PC-9 (cell line): ENCODE data around the gene CHST1. TPM values are rescaled to one million over a fixed set of nuclear protein-coding genes. Genes with fewer than 3 reads are reported as not detected.

Experiments used
- BruUV-seq: library from RNA; stranded (reverse); fragments of 400-500 nt; replicated peaks from 2 replicates; lab custom pipeline; 2021; lab: Mats Ljungman, UMichigan
- CTCF ChIA-PET: fragments of 300-600 bp; sonication (Branson Sonifier 250); formaldehyde crosslinking; loops from one replicate; lab custom pipeline; 2022; ENCODE audit warnings: antibody characterized with exemption; lab: Charles Lee
- POLR2A ChIA-PET: fragments of 300-600 bp; sonication (Branson Sonifier 250); formaldehyde crosslinking; loops from one replicate; lab custom pipeline; 2022; ENCODE audit warnings: antibody characterized with exemption; ENCODE audit not compliant: unreplicated experiment; lab: Charles Lee
- DNase-seq, 2 experiments: peaks; one replicate each; pipeline versions ENCODE4 v3.0.0 to v3.0.0-alpha.2; 2015 to 2022; ENCODE audit warnings: mixed read lengths in 1 of 2
- H2AFZ ChIP-seq: fragments of 200-600 bp; sonication (generic); 2 replicates; pipeline ENCODE4 v1.8.1; 2017; ENCODE audit warnings: antibody characterized with exemption
- H3F3A ChIP-seq: fragments of 200-600 bp; sonication (generic); 2 replicates; pipeline ENCODE4 v1.8.1; 2017; ENCODE audit warnings: antibody characterized with exemption, mild to moderate bottlenecking, low read depth; ENCODE audit not compliant: insufficient read depth
- H3K27ac ChIP-seq: fragments of 200-600 bp; sonication (generic); 2 replicates; pipeline ENCODE4 v1.6.1; 2016; ENCODE audit warnings: mixed run types
- H3K27me3 ChIP-seq: fragments of 200-600 bp; sonication (generic); 2 replicates; pipeline ENCODE4 v1.6.1; 2016; ENCODE audit warnings: low read depth, mixed run types; ENCODE audit not compliant: insufficient read depth
- H3K36me3 ChIP-seq: fragments of 200-600 bp; sonication (generic); 2 replicates; pipeline ENCODE4 v1.6.1; 2016; ENCODE audit warnings: low read depth, mixed run types
- H3K4me1 ChIP-seq: fragments of 200-600 bp; sonication (generic); replicated peaks from 2 replicates; pipeline ENCODE4 v1.6.1; 2016; ENCODE audit warnings: mixed run types; ENCODE audit not compliant: insufficient read depth
- H3K4me2 ChIP-seq: fragments of 200-600 bp; sonication (generic); 2 replicates; pipeline ENCODE4 v1.6.1; 2017; ENCODE audit warnings: mixed run types
- H3K4me3 ChIP-seq: fragments of 200-600 bp; sonication (generic); 2 replicates; pipeline ENCODE4 v1.6.1; 2016; ENCODE audit warnings: mixed run types
- H3K79me2 ChIP-seq: fragments of 200-600 bp; sonication (generic); 2 replicates; pipeline ENCODE4 v1.6.1; 2017; ENCODE audit warnings: low read depth, mixed run types
- H3K9me2 ChIP-seq: fragments of 200-600 bp; sonication (generic); 2 replicates; pipeline ENCODE4 v1.8.1; 2017; ENCODE audit warnings: mild to moderate bottlenecking; ENCODE audit not compliant: insufficient read depth
- H3K9me3 ChIP-seq: fragments of 200-600 bp; sonication (generic); 2 replicates; pipeline ENCODE4 v1.8.1; 2016; ENCODE audit warnings: low read depth; ENCODE audit not compliant: insufficient read depth
- H4K20me1 ChIP-seq: fragments of 200-600 bp; sonication (generic); 2 replicates; pipeline ENCODE4 v1.8.1; 2017; ENCODE audit not compliant: insufficient read depth
- EZH2 ChIP-seq: fragments of 200-600 bp; sonication (generic); IDR thresholded peaks from 2 replicates; pipeline ENCODE4 v1.8.0; 2017; ENCODE audit warnings: antibody characterized with exemption, low read depth
- intact Hi-C: fragments of 100-400 bp; cut with micrococcal nuclease; formaldehyde crosslinking; loops from one replicate; pipeline ENCODE4 v1.10.0; 2022; ENCODE audit not compliant: unreplicated experiment
- total RNA-seq: library from RNA; stranded (reverse); gene quantifications from 2 replicates; pipeline ENCODE4 v1.2.3, GENCODE V29; 2021
- TF ChIP-seq, protein P1 (sequence below): fragments of 200-600 bp; sonication (generic); conservative IDR thresholded peaks from 2 replicates; pipeline ENCODE4 v1.6.1; 2017; ENCODE audit warnings: mixed run types, antibody characterized with exemption, mild to moderate bottlenecking, moderate library complexity

CHST1 gene
- total RNA-seq, 1 experiment from 2014 or later: not detected

- BruUV-seq: no TSS peak
- intact Hi-C loops: no loop called here
- CTCF ChIA-PET: no interaction called here
These were observed 4.5 kb upstream of the CHST1 start for GRCh38 chr11:45669956-45670355.

DNA sequence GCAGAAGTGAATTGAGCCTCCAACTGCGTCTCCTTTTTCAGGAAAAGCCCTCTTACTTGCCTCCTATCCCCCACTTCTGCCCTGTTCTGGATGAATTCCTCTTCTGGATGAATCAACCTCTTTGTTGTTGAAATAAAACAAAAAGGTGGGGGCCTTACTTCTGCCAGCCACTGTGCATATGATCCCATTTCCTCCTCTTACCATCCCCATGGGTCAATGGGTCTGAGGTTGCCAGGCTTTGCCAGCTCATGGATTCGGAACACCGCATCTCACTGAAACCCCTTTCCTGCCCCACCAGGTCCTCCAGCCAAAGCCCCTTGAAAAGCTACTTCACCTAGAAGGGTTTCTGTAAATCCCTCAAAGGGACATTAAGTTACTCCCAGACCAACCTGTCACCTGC, 3.7 kb upstream of the CHST1 start:
- Histone ChIP-seq H3K9me3 (no peaks in the 10 kb centered on the region), H3K4me2 (no peak overlapping the region), H3K79me2 (no peaks in the 10 kb centered on the region), H3K4me3 (no peak overlapping the region), H2AFZ (no peak overlapping the region), H3F3A (no peaks in the 10 kb centered on the region), H3K27ac (no peak overlapping the region), H3K9me2 (no peaks in the 10 kb centered on the region), H3K4me1 (no peaks in the 10 kb centered on the region), H3K27me3 (peaks cover 75% of the 10 kb centered on the region), H3K36me3 (no peaks in the 10 kb centered on the region), H4K20me1 (no peaks in the 10 kb centered on the region)
- intact Hi-C loops: no loop called here
- CTCF ChIA-PET: no interaction called here
- no TSS peak for BruUV-seq
- POLR2A ChIA-PET: no interaction called here
- DNase-seq: no peak
- no peak for TF ChIP-seq EZH2
- TF ChIP-seq, protein P1, sequence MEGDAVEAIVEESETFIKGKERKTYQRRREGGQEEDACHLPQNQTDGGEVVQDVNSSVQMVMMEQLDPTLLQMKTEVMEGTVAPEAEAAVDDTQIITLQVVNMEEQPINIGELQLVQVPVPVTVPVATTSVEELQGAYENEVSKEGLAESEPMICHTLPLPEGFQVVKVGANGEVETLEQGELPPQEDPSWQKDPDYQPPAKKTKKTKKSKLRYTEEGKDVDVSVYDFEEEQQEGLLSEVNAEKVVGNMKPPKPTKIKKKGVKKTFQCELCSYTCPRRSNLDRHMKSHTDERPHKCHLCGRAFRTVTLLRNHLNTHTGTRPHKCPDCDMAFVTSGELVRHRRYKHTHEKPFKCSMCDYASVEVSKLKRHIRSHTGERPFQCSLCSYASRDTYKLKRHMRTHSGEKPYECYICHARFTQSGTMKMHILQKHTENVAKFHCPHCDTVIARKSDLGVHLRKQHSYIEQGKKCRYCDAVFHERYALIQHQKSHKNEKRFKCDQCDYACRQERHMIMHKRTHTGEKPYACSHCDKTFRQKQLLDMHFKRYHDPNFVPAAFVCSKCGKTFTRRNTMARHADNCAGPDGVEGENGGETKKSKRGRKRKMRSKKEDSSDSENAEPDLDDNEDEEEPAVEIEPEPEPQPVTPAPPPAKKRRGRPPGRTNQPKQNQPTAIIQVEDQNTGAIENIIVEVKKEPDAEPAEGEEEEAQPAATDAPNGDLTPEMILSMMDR: no peak

More at GRCh38 chr11:45669956-45670355, 4.5 kb upstream of the CHST1 start:
- no peaks in the 10 kb centered on the region for H3F3A ChIP-seq
- H3K27me3 ChIP-seq: peaks cover 71% of the 10 kb centered on the region
- POLR2A ChIA-PET: no interaction called here
- no peak overlapping the region for H2AFZ ChIP-seq
- TF ChIP-seq, protein P1: no peak
- TF ChIP-seq EZH2: no peak
- H3K27ac ChIP-seq: no peak overlapping the region
- no peak for DNase-seq
- H3K9me3 ChIP-seq: no peaks in the 10 kb centered on the region
- no peaks in the 10 kb centered on the region for H3K9me2 ChIP-seq
- no peak overlapping the region for H3K4me3 ChIP-seq
- H4K20me1 ChIP-seq: no peaks in the 10 kb centered on the region
- no peaks in the 10 kb centered on the region for H3K36me3 ChIP-seq
- H3K4me1 ChIP-seq: no peaks in the 10 kb centered on the region
- no peaks in the 10 kb centered on the region for H3K79me2 ChIP-seq
- no peak overlapping the region for H3K4me2 ChIP-seq

DNA sequence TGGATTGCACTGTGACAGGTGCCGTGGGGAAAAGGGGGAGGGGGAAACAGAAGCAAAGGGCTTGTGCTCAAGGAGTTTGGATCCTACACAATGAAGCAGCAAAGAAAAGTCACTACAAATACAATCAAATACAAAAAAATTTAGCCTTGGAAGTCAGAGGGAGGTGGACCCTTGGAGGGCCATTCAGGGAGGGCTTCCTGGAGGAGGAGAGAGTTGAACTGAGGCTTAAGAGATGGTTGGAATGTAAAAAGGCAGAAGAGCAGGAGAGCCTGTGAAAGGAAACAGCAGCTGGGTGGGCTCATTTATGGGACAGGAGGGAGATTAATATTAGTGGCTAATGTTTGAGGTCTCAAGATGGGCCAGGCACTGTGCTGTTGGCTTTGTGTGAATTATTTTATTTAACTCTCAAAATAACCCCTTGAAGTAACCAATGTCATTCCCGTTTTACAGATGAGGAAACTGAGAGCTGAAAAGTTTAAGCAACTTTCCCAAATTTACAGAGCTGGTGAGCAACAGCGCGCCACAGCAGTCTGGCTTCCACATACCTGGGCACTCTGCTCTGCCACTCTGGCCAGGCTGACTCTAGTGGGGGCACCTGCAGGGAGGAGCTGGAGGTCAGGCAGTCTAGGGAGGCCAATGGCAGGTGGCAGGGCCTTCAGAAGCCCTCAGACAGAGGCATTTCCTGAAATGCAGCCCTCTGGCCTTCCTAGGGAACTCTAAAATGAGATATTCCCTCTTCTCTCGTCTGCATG, 2.7 kb upstream of the CHST1 start:
- H3K4me1 ChIP-seq: no peaks in the 10 kb centered on the region
- peaks cover 79% of the 10 kb centered on the region for H3K27me3 ChIP-seq
- H3F3A ChIP-seq: no peaks in the 10 kb centered on the region
- H3K9me2 ChIP-seq: no peaks in the 10 kb centered on the region
- DNase-seq: no peak
- H2AFZ ChIP-seq: no peak overlapping the region
- ChIA-PET CTCF (no interaction called here), POLR2A (no interaction called here)
- no peak overlapping the region for H3K4me3 ChIP-seq
- no peaks in the 10 kb centered on the region for H4K20me1 ChIP-seq
- H3K4me2 ChIP-seq: no peak overlapping the region
- no peaks in the 10 kb centered on the region for H3K9me3 ChIP-seq
- TF ChIP-seq, protein P1: no peak
- TF ChIP-seq EZH2: no peak
- H3K36me3 ChIP-seq: no peaks in the 10 kb centered on the region
- H3K79me2 ChIP-seq: no peaks in the 10 kb centered on the region
- no peak overlapping the region for H3K27ac ChIP-seq
- BruUV-seq: no TSS peak
- intact Hi-C loops: no loop called here
